ENCODE measurements around the gene BMPER.

Gene BMPER

DNA sequence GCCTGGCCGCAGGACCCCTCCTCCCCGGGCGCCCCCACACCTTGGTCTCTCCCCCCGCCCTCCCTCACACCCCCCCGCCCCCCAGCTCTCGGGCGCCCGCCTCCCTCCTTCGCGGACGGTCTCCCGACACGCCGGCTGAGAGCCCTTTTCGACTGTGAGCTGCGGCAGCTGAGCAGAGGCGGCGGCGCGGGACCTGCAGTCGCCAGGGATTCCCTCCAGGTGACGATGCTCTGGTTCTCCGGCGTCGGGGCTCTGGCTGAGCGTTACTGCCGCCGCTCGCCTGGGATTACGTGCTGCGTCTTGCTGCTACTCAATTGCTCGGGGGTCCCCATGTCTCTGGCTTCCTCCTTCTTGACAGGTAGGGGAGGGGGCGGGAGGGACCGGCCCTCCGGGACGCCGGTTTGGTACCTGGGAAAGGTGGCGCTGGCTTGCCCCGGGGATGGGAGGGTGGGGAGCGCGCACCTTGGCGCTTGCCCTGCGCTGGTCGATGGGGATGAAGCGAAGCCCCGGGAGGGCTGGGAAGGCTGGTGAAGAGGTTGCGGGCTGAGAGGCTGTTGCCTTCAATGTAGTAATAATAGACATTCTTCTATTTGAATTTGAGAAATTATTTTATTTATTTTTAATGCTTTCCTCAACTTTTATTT, at the start of gene BMPER:
Gene BMPER (plus strand): TSS at position 151 of the 644 bp plus-strand sequence. CDS start 75 bp downstream, at position 226.
- DNase-seq, result no peak

DNA sequence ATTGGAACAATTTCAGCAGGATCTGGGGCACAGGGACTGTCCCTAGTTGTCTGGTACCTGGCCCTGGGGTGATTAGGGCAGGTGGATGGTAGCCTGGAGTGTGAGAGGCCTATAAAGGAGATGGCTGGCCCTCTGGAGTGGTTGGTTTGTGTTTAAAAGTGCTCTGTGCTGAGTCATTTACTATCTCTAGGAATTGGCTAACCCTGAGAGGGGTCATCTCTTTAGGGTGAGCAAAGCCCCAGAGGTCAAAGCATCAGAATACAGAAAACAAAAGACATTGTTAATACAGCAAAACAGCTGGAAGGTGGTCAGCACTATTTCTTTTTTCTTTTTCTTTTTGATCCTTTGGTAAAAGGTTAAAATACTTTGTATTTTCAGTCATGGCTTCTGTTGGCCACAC, 43.4 kb upstream of the BMPER start:
- DNase-seq, result no peak

DNA sequence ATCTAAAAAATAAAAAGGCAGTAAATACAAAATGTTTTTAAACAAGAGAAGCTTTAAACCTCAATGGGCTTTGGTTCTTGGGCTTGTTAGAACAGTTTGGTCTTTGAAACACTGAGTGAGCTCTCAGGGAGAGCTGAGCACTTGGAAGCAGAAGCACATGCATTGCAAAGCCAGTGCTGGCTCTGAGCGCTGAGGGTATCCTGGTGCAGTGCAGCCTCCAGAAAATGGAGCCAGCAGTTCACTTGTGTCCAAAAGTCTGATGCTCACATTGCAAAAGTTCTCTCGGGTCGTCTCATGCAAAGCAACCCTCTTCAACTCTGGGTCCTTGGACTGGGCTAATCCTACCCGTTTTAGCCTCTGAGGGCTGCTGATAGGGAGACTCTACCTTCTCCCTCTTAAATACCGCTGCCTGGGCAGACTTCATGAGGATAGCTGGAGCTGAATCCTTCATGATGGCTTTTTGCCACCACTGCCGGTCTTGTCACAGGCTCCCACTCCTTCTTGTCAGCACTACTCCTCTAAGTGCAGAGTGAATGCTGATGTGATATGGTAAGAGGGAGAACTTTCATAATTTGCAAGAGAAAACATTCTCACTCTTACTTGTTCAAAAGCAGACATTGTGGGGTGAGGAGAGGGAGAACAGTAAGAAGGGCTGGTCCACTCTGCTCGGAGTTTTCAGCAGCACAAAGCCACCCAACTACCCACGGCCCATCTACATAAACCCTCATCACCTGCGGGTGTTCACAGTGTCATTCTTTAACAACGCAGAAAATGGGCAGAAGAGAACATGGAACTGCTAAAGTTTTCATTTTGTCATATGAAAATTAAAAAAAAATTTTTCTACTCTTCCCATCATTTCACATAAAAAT, 42.2 kb upstream of the BMPER start:
- no peak for DNase-seq

DNA sequence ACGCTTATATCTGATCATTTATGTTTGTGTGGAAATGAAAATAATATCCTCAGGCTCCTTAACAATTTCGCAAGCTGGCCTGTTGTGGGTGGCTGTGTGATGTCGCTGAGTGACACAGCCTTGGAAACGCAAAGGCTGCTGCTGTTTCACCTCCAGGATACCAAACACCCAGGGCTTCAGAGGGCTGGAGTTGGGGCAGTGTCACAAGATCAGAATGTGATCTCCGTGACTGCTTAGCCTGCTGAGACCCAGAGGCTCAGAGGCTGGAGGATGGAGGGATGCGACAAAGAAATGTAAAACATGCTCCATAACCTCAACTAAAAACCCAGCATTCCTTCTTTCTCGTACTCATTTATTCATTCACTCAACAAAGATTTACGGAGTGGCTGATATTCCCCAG, 37.2 kb upstream of the BMPER start:
- no peak for DNase-seq

DNA sequence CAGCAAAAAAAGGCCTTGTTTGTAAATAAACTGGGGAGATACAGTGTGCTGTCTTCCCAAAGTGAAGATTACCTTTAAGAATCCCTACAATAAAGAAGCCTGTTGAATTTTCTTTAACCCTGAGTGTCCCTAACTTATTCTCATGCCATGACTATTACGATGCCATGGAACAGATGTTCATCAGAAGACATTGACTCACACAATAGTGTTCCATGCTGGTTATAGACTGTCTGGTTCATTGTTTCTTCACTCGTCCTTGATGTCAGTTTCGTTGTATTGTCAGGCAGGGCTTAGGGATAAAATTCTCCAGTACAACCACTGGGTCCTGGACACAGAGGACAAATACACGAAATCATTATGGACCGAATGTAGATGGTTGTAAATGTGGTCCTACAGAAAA, 36.2 kb upstream of the BMPER start:
- DNase-seq, result no peak

DNA sequence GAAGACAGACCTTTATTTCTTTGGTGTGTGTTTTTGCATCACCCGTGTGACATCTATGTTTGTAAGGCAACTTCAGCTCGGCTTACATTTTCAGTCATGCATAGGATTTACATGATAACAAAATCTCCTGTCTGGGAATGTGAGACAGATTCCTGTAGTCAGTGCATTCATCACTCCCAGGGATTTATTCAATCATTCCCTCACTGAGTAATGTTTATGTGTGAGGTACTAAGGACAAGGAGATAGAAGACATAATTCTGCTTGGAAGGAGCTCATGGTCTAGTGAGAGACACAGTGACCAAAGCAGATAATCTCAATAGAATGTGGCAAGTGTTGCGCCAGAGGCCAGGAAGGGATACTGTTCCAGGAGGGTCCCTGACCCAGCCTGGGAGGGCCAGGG, 35.2 kb upstream of the BMPER start:
- no peak for DNase-seq

DNA sequence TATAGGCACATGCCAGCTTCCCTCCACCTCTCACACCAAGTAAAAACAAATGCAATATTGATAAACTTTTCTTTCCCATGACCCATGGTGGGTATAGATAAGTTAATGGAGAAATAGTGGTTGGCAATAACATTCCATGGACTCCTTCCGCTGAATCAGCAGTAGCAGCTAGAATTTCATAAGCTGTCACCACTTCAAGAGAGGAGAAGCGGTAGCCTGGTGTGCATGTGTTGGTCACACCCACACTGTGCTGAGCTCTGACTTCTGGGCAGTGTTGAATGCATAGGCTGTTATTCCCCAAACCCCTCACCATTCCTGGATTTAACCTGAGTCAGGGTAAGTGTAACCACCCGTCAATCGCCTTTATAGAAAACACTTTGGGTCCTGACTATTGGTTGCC, 32.5 kb upstream of the BMPER start:
- DNase-seq, result no peak

DNA sequence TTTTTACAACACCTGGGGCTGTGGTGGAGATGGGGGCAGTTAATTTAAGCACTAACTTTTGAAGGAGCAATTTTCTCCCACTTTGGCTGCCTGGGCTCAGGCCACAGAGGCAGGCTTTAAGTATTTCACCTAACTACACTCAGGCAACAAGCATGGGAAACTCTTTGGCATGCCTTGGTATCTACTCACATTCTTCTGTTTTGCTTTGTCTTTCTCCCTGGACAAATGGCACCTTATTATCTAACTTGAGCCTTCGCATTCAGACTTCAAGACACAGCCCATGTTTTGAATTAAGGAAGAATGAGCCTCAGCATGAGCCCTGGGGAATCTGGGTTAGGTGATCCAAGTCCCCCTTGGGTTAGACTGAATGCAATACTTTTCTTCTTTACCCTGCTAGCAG, 31.8 kb upstream of the BMPER start:
- no peak for DNase-seq

DNA sequence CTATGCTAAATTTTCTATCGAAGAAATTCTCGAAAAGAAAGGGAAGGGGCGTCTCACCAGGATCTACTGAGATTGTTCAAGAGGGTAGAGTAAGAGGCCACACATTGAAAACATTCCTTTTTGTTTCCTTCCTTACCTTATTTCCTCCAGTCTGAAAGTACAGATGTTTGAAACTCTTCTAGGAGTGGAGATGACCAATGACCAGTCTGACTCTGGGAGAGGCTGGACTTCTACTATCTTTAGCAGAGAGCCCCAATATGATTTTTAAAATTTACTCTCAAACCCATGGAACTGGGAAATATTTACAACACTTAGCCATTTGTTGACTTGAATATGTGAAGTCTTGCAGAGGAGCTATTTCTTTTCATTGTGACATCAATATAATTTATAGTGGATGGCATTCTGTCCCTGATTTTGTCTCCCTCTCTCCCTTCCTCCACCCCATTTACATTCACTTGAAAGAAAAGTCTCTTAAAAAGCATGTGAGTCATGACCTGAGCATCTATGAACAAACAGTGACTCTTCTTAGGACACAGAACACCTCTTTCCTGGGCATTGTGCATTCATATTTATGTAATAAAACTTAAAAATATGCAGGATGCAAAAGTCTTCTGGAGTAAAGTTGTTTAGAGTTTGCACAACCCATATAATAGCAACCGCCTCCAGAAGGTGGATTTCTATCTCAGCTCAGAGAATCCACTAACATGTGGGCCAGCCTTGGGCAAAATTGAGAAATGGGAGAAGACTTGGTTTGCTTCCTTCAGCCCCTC, 31.2 kb upstream of the BMPER start:
- DNase-seq, result no peak

DNA sequence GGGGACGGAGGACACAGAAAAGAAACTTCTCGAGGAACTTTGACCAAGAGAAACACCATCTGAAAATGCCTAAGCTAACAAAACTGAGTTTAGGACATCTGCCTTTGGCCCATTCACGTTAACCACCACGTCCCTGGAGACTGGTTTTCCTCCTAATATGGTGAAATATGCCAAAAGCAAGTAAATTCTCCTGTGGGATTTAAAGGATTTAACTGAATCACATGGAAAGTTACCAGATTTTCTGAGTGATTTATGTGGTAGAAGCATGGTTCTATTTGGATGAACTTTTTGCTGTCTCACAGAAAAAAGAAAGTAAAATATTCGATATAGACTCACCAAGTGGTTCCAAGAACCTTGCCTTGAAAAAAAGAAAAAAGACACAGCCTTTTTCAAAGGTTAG, 30.4 kb upstream of the BMPER start:
- peak; percentile 33 for DNase-seq

DNA sequence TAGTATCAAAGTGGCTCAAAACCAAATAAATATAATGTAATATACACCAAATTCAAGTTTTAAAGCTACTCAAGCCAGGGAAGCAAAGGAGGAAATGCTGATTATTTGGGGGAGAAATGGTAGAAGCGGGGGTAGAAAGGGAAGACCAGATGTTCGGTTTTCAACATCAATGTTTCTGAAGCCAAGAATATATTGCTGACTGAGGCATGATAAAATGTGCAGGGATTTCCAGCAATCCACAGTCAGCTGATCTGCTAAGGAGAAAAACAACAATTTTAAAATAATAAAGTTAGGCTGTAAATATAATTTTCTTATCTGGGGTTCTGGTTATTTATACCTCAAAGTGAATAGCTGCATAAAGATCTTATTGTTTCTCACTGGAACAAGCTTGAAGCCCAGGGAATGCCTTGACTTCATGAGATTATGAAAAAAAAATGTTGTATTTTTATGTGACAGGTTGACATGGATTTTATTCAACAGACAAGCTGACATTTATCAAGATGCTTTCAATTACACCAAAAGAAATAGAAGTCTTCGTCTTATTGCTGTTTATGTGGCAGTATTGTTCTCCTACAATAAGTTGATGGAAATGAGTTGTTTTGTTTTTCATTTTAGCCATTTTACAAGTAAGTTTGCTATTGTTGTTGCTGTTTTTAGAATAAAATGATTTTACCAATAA, 28.6 kb upstream of the BMPER start:
- no peak for DNase-seq

DNA sequence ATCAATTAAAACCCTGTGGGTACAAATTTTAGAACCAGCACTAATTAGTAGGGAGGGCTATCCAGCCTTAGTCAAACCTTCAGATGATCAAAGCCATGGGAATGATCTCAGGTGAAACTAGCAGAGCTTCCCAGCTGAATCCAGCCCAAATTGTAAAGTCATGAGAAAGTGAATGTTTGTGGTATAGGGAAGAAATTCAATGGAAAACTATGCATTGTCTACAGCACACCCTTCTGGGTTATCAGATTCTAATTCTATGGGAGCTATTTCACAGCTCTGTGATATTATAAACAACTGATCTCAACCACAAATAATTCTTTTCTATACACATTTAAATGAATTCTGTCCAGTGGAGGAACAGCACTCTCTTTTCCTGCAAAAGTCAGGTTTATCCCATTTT, 24.6 kb upstream of the BMPER start:
- DNase-seq, result no peak

DNA sequence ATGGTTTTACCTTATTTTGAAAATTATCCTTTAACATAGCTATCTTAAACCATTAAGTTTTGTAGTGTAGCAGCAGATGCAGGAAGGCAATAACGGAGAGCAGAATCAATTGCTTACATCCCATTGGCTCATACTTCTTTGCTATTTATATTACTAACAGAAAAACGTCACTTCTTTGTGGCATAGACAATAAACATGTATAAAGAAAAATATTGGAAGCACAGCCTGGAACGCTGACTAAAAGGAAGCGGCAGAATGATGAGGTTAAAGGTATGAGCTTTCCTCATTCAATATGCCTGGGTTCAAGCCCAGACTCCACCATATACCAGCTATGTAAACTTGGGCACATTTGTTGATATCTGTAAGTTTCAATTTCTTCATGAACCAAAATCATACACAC, 24.0 kb upstream of the BMPER start:
- DNase-seq, result no peak

DNA sequence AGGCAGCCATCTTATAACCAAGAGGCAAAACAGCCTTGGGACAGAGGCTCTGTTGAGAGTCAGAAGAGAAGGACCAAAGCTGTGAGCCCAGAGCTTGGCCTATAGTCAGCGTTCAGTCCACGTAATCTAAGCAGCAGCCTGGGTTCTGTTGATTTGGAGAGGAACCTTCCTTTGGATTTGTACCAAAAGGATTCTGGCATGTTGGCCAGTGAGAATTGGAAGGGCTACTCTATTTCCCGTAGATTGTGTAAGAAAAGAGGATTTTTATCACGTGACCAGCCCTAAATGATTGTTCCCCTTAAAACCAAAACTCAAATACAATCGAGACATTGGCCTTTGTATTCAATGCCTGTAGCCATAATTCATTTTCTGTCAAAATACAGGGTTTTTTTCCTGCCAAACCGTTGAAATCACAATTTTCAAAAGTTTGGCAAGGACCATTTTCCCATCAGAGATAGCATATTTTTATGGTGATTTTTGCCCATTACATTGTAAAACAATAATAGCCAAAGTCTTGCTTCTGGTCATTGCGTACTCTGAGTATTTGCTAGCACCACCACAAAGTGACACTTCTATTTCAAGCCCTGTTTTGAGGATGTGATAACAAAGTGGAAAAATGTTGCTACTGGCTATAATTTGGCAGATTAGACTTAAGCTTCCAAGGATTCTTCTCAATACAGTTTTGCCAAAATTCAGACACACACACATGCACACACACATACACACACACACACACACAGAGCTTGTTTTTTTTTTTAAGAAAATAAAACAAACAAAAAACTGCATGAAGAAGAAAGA, 23.1 kb upstream of the BMPER start:
- DNase-seq, result no peak

DNA sequence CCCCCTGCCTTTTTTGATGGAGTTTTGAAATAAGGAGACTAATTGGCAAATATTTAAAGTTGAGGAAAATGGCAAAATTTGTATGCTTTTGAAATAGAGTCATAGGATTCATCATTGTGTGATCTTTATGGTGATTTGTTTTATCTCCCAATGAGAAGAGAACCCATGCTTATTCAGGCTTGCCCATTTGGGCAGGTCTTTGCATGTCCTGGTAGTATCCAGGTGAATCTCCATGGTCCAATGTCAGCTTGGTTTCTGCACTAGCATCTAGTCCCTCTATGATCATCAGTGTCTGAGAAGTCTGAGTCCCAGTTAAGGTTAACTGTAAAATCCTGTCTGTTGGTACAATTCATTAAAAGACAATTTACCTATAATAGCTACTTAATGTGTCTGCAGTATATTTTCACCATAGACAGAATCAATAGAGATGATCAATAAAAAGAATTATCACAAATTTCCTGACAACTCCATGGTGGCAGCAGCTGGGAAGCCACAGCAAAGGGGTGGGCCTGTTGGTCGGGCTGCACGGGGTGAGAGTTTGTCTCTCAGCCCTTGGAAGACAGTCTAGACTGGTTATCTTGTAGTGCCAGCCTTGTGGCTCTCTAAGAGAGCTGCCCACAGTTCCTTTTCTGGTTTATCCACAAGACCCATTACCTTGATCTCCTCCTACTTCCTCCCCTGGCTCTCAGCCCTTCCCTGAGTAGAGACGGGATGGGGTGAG, 22.2 kb upstream of the BMPER start:
- DNase-seq, result no peak

DNA sequence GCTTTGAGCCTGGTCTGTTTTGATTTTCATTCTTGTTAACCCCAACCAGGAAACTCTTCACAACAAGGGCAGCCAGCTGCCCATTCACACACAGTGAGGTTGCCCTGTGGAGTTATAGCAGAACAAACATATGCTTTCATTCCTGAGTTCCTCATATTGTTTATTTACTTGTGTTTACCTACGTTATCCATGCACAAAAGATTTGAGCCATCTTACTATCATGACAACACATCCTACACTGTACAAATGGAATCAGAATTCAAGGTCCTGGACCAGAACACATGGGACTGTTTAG, 21.7 kb upstream of the BMPER start:
- DNase-seq, result no peak

DNA sequence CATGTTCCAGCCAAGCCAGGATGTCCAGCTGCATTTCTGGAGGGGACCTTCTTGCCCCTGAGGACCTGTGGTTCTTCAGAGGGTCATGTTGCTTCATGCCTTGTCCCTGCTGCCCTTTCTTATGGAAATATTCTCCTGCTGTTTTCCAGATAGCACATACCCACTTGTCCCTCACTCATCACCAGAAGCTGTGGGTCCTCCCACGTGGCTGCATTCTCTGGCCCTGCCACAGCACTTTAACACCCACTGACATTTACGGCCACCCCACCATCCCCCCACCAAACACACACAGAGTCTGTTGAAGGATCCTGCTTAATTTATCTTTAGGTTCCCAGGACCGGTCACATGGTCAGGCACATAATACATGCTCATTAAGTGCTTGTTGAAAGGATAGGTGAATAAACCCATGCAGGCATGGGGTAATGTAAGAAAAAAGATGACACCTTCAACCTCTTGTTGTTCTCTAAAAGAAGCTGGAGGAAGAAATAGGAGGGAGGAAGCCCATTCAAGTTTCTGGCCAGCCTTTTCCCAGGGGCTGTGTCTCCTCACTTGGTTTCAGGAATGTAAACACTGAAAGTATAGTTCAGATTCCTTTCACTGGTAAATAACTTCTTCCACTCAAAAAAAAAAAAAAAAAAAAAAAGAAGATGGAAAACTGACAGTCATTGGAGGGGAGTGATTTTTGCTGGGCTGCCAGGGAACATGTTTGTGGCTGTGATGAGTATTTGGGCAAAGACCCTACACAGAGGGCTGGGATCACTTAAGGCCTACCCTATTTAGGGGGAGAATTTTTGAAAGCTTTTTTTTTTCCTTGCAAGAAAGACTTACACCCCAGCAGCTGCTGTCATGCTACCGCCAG, 19.8 kb upstream of the BMPER start:
- no peak for DNase-seq

DNA sequence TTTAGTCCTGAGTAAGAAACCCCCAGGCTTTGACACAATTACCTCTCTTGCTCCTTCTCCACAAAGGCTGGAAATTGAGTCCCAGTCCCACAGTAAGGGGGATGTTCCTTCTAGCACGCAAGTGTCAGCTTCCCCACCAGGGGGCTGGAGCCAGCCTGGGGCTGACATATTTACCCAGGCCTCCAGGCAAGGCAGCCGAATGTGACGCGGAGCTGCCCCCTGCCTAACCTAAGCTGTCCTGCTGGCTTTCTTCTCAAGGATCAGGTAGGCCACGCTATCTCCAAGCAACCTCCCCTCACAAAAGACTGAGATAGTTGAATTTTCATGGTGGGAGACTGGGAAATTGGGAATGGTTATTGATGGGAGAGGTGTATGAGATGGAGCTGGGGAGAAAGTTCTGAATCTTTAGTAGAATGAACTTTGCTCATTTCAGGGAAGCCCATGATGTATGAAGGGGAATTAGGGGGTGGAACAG, 19.2 kb upstream of the BMPER start:
- DNase-seq, result no peak

DNA sequence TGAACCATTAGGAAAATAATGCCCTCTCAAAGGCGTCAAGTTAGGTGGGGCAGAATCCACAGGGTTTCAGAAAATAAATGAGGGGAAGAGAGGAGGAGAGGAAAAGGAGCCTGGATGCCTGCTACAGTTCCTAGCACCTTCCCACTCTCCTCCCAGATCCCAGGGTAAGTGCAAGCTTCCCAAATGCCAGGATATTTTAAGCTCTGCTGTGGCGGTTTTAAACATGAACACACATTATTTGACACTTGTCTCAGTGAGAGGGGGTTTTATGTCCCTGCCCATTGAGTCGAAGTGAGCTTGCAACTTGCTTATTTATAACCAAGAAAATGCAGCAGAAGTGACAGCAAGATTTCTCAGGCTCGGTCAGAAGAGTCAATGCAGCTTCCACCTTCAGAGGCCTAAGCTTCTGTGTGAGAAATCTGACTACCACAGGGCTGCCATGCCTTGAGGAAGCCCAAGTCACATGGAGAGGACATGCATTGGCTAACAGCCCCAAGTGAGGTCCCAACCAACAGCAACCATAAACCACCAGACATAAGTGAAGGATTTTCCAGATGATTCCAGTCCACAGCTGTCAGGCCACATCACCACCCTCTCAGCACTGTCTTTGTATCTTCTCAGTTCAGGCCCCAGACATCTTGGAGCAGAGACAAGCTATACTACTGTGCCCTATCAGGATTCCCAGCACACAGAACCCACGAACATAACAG, 17.9 kb upstream of the BMPER start:
- no peak for DNase-seq

DNA sequence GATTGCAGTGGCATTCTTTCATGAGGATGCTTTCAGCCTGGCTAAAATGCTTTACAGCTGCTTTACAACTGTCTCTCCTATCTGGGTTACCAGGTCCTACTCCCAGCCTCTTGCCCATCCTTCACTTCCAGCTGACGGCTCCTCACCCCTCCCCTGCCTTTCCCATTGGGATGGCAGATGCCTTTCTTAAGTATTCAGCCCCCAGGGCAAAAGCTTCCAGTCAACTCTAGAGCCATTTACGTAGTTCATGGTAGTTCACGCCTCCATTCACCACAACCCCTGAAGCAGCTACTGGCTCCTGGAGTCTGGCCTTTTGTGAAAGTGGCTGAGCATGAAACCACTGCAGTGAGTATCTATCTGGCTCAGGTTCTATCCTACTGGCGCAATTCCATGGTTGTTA, 17.2 kb upstream of the BMPER start:
- DNase-seq, result no peak

All from GOT3 (cell line).